HG02840 (cell line): ENCODE data around the gene WFIKKN1.

ENCODE experiments used
- ATAC-seq: cut with Tn5 transposase; IDR thresholded peaks from one replicate; pipeline ENCODE4 v1.9.1; 2021; ENCODE audit warnings: mild to moderate bottlenecking, moderate library complexity, moderate number of reproducible peaks; ENCODE audit not compliant: unreplicated experiment, low FRiP score

The WFIKKN1 gene, protein sequence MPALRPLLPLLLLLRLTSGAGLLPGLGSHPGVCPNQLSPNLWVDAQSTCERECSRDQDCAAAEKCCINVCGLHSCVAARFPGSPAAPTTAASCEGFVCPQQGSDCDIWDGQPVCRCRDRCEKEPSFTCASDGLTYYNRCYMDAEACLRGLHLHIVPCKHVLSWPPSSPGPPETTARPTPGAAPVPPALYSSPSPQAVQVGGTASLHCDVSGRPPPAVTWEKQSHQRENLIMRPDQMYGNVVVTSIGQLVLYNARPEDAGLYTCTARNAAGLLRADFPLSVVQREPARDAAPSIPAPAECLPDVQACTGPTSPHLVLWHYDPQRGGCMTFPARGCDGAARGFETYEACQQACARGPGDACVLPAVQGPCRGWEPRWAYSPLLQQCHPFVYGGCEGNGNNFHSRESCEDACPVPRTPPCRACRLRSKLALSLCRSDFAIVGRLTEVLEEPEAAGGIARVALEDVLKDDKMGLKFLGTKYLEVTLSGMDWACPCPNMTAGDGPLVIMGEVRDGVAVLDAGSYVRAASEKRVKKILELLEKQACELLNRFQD

DNA sequence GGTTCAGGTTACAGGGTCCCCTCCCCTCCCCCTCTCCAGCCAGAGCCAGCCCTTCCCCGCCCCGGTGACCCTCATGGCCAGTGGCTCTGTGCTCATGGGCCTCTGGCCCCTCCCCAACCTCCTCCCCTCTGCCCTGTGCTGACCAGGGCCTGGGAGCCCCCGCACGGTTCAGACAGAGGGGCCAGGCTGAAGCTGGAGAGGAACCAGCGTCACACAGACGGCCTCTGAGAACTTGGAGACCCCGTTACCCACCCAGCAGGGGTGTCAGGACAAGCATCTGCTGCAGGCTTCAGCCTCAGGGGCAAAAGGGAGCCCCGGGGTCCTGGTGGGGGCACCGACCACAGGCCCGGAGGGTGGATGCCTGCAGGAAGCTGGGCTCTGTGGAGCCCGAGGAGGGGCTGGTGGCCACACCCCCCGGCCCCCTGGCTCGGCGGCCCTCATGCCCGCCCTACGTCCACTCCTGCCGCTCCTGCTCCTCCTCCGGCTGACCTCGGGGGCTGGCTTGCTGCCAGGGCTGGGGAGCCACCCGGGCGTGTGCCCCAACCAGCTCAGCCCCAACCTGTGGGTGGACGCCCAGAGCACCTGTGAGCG is at the start of gene WFIKKN1:
WFIKKN1 (plus strand) TSS at position 171 of the 591 bp plus-strand sequence; CDS start at position 440, 269 bp downstream.
- ATAC-seq: no peak

DNA sequence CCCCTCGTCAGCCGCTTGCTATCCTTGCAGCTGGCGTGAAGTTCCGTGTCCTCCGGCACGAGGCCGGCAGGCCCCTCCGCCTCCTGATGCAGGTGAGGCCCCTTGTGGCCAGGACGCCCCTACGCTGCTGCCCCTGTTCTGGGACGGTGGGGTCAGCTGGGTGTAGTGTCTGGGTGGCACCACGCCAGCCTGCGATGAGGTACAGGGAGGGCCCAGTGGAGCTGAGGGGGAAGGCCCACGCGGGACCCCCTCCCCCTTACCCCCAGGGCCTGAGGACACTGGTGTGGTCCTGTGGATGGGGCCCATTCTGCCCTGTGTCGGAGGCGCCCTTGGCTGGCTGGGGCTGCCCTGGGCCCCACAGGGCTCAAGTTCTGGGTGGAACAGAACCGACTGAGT is 48.6 kb upstream of the WFIKKN1 start:
- ATAC-seq: no peak

DNA sequence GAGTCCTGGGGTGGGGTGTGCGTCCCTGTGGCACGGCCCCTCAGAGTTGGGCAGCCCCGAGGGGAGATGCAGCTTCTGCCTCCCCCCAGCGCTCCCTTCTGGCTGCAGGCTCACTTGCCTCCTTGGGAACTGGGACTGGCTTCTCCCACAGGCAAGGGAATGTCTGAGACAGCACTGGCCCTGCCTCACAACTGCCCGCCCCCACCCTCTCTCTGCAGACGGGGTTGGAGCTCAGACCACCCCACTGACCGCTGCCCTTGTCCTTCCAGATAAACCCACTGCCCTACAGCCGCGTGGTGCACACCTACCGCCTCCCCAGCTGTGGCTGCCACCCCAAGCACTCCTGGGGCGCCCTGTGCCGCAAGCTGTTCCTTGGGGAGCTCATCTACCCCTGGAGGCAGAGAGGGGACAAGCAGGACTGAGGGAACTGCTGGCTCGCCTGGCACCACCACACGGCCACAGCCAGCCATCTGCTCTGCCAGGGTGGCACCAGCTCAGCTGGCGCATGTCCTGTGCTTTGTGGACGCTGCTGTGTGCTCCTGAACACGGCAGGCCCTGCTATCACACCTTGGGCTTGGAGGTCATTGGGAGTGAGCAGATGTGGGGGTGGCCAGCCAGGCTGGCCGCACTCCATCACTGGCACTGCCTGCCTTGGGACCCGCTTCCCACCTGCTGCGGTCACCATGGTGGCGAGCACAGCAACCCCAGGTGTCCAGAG is 48.0 kb upstream of the WFIKKN1 start:
- no peak for ATAC-seq

DNA sequence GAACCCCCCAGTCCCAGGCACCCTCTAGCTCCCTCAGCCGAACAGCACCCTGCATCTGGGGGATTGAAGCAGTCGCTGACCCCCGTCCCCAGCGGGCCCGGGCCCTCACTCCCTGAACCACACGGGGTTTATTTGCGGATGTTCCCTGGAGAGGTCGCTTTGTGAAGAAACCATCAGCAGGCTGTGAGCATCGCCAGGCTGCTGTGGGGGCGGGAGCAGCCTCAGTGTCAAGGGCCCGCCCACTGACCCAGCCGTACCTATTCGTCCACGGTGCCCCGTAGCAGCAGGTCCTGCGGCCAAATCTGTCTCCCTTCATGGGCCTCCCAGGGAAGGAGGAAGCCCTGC is 47.3 kb upstream of the WFIKKN1 start:
- ATAC-seq: no peak

DNA sequence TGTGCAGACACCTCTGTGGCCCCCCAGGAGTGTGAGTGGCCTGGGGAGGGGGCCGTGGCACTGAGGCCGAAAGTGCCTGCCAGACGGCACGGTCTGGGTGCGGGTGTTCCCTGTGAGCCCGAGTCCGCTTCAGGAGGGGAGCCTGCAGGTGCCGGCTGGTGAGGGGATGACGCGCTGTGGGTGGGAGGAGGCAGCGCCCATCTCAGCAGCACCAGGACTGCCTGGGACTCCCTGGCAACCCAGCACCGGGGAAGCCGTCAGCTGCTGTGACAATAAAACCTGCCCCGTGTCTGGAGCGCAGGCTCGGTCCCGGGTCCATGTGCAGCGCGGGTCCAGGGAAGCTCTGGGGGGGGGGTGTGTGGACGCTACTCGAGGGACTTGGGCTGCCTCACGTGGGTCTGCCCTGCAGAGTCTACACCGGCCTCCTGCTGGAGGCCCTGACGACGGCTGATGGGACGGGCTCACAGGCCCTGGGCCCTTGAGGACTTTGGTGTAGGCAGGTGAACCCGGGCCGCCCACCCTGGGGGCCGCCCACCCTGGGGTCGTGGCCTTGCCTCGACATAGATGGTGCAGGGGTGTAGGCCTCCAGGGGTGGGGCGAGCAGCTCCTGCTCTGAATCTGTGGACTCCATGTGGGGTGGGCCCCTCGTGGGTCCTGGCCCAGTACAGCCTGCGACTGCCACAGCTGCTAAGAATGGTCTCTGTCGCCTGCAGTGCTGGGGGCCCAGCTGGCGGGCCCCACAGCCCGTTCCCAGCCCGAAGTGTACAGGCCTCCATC is 46.8 kb upstream of the WFIKKN1 start:
- ATAC-seq: no peak

DNA sequence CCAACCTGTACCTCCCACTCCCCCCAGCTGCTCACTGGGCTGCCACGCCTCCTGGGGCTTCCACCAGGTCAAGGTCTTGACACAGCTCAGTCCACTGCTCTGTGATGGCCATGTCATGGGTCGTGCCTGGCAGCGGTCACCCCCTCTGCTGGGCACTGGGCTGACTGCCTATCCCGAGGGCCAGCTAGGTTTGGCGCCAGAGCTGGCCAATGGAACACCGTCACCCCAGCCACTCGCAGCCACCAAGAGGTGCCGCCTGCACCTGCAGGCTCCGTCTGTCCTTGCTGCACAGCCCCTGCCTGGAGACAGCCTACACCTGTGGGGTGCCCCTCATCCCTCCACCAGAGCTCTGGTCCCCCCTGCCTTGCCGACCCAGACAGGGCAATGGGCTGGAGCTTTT is 45.4 kb upstream of the WFIKKN1 start:
- no peak for ATAC-seq

DNA sequence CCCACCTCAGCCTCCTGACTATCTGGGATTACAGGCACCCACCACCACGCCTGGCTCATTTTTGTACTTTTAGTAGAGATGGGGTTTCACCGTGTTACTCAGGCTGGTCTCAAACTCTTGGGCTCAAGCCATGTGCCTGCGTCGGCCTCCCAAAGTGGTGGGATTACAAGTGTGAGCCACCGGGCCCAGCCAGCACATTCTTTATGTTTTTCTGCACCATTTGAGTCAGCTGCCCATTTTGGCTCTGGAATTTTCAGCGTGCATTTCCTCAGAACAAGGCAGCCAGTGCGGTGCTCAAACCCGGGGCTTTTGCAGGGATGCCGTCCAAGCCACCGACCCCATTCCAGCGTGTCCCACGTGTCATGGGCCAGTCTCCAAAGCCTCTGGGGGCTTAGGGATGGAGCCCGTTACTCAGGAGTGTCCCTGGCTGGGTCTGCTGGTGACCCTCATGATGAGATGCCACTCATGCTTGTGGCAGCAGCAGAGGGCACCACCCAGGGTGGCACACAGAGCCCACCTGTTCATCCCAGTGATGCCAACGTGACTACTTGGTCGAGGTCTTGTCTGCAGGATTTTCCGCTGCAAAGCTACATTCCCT is 44.6 kb upstream of the WFIKKN1 start:
- ATAC-seq: no peak

DNA sequence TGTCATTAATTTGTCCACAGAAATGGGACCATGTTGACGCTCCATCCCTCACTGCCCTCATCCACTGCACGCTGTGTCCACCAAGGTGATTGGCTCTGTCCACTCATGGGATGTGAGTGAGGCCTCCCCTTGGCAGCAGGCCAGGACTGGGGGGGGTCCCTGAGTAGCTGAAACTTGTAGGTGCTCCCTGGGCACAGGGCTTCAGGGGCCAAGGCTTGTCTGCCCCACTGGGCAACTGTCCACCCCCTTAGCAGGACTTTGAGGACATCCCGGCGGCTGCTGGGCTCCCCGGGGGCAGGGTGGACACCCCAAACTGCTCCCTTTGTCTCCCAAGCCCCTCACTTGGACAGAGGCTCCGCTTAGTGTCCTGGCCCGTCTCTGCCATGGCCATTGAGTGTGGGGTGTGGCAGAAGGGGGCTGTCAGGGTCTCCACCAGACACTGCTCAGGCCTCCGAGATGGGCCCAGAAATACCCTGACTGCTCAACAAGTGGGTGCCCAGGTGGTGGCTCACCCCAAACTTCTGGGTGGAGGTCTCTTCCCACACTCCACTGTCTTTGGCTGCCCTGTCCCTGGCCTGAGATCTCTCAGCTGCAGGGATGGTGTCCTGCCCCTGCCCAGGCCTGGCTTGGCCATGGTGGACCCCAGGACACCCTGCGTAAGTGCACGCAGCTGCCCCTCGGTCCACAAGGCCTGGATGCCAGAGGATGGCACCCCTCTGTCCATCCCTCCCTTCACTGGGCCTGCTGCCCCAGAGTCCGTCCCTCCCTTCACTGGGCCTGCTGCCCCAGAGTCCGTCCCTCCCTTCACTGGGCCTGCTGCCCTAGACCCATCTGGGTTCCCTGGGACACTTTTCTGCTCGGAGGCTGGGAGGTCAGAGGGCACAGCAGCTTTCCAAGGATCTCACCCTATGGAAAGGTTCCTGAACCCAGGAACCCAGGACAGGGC is 43.9 kb upstream of the WFIKKN1 start:
- no peak for ATAC-seq

DNA sequence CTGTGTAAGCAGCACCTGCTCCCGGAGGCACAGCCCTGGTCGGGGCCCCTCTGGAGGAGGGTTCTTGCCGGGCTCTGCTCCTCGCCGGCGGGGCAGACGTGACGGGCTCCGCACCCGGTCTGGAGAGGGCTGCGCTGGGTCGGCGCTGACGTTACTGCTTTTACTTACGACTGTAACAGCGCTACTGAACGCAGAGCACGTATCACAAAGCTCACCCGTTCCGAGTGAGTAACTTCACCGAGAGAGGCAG is 42.2 kb upstream of the WFIKKN1 start:
- ATAC-seq: peak; percentile 3

DNA sequence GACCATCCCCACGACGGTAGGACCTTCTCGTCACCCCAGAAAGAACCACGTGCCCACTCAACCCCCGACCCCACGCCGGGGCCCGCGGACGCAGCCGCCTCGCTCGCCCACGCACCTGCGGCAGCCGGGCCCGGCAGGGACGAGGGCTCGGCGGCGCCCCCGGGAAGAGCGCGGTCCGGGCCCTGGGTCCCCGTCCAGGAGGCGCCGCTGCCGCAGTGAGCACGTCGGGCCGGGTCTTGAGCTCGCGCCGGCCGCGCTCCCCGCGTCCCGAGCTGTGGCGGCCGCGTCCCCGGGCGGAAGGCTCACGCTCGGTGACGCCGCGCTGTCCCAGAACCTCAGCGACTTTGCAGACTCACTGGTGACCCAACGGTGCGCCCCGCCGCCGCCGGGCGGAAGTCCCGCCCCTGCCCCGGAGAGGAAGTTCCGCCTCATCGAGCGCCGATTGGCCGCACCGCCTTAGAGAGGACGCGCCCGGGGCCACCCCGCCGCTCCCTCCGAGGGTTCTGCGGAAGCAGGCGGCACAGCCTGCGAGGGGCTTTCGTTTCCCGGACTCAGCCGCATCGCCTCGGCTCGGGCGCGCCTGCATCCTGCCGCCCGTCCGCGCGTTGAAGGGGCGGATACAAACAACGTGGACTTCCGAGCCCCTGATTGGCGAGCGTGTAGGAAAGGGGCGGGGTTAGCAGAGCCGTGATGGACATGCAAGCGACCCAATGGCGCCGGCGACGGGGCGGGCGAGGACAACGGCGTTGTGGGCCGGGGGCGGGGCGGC is 41.7 kb upstream of the WFIKKN1 start:
- ATAC-seq: peak; percentile 81

DNA sequence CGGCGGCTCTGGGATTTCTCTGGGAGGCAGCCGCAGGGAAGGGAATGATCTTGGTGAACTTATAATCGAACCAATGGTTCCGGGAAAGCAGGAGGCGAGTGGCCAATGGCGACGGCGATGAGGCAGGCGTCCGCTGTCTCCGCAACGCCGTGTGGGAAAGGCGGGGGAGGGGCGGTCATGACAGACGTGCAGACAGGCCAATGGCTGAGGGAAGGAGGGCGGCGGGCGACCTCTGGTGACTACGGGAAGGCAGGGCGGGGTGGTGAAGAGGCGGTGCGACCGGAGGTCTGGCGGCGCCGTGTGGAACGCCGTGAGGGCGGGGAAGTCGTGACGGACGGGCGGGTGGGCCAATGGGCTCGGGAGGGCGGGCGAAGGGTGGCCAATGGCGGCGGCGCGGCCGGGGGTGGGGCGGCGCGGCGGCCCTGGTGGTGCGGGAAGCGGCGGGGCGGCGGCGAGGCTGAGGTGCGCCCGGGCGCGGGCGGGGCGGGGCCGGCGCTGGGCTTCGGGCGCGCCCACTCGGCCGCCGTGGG is 41.1 kb upstream of the WFIKKN1 start, which contains the start of gene RAB40C:
RAB40C (plus strand) TSS at position 409 of the 530 bp plus-strand sequence. CDS start 226 bp downstream, outside the sequence.
- ATAC-seq: peak; percentile 74

DNA sequence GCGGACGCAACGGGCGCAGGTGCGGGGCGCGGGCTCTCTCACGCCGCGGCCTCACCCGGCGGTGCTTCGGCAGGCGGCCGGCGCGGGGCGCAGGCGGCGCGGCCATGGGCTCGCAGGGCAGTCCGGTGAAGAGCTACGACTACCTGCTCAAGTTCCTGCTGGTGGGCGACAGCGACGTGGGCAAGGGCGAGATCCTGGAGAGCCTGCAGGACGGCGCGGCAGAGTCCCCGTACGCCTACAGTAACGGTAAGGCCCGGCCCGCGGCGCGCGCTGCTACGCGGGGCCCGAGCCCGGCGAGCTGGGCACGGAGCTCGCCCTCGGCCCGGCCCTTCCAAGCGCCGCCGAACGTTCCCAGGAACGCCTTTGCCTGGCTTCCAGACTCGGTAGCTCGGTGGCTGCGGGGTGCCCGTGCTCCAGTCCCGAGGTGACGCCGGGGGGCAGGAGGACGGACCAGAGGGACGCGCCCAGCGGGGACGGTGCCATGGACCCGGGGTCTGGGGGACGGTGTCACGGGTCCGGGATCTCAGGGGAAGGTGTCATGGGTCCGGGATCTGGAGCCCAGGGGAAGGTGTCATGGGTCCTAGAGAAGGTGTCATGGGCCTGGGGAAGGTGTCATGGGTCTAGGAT is 40.5 kb upstream of the WFIKKN1 start:
- peak; percentile 1 for ATAC-seq

DNA sequence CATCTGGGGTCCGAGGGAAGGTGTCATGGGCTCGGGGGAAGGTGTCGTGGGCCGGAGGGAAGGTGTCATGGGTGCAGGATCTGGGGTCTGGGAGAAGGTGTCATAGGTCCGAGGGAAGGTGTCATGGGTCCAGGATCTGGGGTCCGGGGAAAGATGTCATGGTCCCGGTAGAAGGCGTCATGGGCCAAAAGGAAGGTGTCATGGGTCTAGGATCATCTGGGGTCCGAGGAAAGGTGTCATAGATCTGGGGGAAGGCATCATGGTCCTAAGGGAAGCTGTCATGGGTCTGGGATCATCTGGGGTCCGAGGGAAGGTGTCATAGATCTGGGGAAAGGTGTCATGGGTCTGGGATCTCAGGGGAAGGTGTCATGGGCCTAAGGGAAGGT is 40.0 kb upstream of the WFIKKN1 start:
- ATAC-seq: no peak

DNA sequence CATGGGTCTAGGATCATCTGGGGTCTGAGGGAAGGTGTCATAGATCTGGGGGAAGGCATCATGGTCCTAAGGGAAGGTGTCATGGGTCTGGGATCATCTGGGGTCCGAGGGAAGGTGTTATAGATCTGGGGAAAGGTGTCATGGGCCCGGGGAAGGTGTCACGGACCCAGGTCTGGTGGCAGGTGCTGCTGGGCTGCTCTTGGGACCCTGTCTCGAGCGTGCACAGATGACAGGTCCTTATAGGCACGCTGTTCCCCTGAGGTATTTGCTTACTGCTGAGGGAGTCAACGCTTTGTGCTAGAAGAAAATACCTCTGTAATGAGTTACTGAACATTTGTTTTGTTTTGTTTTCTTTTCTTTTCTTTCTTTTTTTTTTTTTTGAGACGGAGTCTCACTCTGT is 39.6 kb upstream of the WFIKKN1 start:
- ATAC-seq: no peak

DNA sequence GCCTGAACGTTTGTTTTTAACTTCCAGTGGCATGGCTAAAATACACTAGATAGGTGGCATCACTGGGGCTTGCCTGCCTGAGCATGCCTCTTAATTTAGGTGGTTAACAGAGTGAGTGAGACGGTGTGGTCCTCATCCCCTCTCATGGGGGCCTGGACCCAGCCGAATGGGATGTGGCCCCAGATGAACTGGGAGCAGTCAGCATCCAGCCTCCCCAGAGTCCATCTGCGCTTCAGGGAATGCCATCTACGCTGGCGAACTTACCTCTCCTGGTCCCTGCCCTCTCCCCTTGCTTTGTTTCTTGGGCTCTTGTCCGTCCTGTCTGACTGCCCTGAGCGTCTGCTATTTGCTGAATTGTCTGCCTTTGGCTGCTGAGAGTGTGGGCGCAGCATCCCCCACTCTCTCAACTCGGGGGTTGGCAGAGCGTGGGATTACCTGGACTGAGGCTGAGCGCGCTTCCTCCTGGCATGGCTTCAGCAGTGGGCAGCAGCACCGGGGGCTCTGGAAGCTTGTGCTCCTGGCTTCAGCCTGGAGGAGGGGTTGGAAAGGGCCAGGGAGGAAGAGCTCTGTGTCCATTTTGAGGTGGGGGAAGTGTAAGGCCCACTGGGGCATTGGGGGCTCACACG is 38.8 kb upstream of the WFIKKN1 start:
- ATAC-seq: no peak

DNA sequence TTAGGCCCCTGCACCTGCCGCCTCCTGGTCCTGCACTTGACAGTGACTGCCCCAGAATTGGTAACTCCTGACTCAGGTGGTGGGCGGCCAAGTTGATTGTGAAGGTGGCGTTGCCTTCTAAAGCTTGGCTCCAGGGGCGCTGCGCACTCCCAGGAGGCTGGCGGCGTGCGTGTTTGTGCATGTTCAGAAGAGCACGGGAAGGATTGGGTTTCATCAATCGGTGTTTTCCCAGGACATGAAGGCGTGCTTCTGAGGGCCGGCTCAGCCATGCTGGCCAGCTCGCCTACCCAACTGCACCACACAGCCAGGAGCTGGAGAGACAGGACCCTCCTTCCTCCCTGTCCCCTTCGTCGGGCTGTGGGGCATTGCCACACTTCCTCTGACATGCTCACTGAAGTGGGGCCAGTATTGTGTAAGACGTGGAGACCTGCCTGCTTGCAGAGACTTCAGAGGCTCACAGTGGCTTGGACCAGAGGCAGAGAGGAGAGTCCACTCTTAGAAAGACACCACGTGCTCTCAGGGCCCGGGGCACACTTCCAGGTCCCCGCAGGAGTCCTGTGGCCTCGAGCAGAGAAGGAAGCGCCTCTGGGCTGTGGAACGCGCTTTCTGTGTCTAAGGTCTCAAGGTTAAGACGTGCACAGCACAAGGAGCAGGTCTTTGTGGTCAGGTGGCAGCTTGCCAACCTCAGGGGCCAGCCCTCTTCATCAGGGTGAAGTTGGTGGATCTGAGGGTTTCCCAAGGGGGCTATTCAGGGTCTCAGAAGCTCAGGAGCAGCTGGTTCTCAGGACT is 38.1 kb upstream of the WFIKKN1 start:
- no peak for ATAC-seq

DNA sequence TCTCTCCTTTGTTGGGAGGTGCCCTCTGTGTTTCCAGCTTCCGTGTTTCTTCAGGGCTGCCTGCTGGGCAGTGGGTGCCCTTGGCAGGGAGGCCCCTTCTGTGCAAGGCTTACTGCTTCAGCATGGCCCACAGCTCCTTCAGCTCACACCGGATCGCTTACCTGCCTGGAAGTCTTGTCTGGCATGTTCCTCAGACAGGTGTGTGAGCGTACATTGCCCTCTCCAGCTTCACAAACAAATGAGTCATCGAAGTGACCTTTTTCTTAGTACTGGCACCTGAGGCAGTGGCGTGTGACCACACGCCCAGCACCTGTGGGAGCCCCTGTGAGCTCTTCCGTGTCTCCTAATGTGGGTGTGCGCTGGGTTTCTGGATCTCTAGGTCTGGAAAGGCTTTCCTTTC is 37.4 kb upstream of the WFIKKN1 start:
- no peak for ATAC-seq
